ENCODE measurements around the gene PXMP4.

DNA sequence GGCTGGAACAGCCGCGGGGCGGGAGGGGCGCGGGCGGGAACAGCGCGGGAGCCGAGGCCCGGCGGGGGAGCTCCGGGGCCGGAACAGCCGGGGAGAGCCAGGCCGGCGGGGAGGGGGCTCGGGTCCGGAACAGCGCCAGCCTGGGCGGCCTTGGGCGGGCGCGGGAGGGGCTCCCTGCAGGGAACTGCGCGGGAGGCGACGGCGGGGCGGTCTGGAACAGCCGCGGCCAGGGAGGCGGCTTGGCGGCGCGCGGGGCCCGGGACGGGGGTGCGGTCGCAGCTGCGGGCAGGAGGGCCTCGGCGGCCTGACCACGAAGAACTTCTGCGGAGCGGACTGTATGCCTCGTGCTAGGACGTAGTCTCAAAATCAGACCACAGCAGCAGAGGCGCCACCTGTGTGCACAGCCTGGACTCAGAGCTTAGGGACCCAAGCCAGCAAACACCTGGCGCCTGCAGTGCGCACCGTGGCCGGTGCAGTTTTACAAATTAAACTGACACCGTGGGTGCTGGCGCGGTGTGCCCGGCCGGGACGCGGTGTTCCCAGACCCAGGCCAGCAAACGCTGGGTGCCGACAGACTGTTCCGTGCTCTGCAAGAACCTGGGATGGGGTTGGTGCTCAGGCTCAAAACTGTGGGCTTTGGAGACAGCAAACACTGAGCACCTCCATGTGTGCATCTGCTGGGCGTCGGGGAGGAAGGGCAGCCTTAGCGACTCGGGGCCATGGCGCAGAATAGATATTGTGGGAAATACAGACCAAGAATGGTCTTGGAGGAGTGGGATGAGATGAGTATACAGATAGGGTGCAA lies 12.3 kb upstream of the PXMP4 start:
- peak; percentile 33 for TF ChIP-seq CTCF (IDR thresholded peaks at IDR 0.05; ENCODE audit: low read depth, low read length)
- no peak for TF ChIP-seq EZH2phosphoT487 (IDR thresholded peaks at IDR 0.05; ENCODE audit: low read depth)

Measured in OCI-LY3 (cell line).